IPS DF 4.7 (cell line): ENCODE data around the gene POGZ.
"Not testable (repeated sequence)": the region's sequence is repeated elsewhere in the genome, so short reads cannot be mapped to it uniquely, and the experiment has no call there.

ENCODE experiments used
- DNase-seq: peaks from one replicate; pipeline ENCODE4 v3.0.0-alpha.2; 2013; ENCODE audit warnings: low spot score; ENCODE audit errors: extremely low read depth

Gene POGZ

GRCh38 chr1:151476083-151476482, 16.8 kb upstream of the POGZ start:
- no peak for DNase-seq

DNA sequence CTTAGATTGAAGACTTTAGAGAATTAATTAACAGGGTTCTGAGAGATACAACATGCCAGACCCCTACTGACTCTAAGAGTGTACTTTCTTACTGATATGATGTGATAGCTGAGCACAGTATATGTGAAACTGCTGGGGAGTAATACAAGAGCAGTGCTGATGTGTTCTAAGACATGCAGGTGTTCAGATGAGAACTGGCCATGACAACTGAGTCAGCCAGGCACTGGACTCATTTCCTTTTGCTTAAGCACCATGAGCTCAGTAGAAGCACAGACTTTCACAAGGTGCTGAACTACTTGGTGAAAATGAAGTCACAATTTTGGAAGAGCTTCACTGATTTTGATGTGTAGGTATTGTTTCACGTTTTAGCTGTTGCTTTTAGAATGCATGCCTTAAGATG, 15.9 kb upstream of the POGZ start:
- DNase-seq, result no peak

DNA sequence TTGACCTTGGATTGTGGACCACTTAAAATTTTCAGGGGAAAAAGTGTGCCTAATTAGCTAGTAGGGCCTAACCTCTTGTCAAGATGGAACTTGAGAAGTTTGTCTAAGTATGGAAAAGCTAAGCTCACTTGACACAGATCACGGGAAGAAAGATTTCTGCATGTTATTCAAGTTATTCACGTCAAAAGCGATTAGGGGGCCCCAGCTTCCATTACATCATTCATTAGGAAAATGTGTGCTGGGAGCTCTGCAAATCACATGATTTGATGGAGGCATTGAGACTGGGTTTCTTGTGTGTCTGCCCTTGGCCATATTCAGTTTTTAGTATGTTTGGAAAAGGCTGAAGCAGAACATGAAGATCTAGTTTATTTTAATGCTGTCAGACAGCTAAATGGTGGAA, 15.5 kb upstream of the POGZ start:
- DNase-seq, result no peak

- no peak for DNase-seq
Observed at GRCh38 chr1:151472856-151473731, 13.8 kb upstream of the POGZ start.

DNA sequence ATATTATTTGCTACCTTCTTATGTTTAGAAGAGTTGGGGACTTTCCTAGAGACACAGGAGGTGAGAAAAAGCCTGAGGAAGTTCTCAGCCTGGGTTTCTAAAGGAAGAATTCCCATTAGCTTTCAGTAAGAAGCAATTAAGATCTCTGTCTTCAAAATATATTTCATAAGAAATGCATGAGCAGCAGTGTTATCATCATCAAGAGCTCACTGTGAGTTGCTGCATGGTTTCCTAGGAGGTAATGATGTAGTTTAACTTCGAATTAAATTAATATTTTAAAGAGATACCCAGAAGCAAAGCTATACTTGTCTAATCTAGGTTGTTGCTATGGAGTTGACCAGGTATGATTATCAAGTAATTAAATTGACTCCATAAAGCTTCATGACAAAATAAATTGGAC, 5.7 kb upstream of the POGZ start:
- DNase-seq, result no peak

- DNase-seq, result no peak
Observed at GRCh38 chr1:151461694-151462093, 2.4 kb upstream of the POGZ start.

- no peak for DNase-seq
Observed at GRCh38 chr1:151458802-151459330, 428 bp downstream of the POGZ start.

DNA sequence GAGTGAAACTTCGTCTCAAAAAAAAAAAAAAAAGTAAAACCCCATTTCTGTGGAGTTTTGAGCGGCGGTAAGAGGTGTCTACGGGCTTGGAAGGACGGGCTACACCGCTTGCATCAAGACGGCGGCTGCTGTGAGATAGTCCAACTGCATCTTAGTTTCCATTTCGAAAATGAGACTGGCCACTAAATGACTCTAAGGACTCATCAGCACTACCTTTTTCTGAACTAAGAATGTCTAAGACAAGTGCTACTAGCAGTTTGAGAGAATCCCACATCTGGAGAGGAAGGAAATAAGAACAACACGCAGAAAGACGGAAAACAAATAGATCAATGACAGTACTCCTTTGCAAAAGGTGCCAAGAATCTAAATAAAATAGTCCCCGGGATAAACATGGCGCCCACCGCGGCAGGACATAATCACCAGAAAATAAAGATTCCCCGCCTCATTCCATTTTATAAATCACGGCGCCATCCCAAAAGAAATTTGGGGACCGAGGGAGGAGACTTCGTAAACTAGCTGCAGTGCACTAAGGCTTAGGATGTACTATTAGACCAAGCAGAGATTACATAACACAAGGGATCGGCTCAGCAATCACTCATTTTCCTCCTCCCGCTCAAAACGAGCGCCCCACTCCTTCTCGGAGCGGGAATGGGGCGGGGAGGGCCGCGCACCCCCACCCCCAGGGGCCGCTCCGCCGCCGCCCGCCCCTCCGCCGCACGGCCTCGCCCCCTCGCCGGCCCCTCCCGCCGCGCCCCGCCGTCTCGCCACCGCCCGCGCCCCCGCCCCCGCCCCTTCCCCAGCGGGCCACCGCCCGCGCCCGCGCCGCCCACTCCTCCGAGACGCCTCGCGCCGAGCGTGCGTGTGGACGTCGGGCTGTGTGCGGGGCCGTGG, 1.1 kb downstream of the POGZ start:
- DNase-seq, result no peak

DNA sequence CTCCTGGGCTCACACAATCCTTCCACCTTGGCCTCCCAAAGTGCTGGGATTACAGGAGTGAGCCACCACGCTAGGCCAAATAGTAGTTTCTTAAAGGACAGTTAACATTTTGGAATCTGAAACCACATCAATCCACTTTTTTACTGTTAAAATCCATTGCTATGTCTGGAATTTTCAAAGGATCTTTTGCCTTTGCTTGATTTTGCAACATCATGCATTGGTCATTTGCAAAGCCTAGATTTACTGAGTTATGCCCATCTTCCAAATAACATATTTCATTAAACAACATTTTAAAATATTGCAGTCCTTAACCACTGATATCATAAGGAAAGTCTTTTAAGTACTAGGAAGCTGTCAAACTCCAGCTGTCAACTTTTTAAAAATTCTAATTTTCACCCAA, 3.3 kb downstream of the POGZ start:
- DNase-seq, result no peak

GRCh38 chr1:151455231-151455630, 4.1 kb downstream of the POGZ start:
- no peak for DNase-seq

GRCh38 chr1:151447696-151448095, 11.6 kb downstream of the POGZ start:
- DNase-seq, result no peak

- DNase-seq, result no peak
Observed at GRCh38 chr1:151444783-151445177, 14.5 kb downstream of the POGZ start.

GRCh38 chr1:151443846-151444782, 15.2 kb downstream of the POGZ start:
- DNase-seq, result no peak

DNA sequence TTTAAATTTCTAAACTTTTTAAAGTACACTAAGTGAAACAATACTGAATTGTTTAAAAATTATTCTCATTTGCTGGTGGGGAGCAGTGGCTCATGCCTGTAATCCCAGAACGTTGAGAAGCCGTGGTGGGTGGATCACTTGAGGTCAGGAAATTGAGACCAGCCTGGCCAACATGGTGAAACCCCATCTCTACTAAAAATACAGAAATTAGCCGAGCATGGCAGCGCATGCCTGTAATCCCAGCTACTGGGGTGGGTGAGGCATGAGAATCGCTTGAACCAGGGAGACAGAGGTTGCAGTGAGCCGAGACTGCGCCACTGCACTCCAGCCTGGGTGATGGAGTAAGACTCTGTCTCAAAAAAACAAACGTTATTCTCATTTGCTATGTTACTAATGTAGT, 21.9 kb downstream of the POGZ start:
- DNase-seq, result not testable (repeated sequence)

DNA sequence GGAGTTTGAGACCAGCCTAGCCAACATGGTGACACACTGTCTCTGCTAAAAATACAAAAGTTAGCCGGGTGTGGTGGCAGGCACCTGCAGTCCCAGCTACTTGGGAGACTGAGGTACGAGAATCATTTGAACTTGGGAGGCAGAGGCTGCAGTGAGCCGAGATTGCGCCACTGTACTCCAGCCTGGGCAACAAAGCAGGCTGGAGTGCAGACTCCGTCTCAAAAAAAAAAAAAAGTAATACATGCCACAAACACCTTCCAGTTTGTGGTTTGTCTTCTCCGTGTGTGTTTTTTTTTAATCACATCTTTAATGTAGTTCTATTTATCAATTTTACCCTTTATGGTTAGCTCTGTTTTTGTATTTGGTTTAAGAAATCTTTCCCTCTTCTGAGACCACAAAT, 22.3 kb downstream of the POGZ start:
- DNase-seq, result no peak

DNA sequence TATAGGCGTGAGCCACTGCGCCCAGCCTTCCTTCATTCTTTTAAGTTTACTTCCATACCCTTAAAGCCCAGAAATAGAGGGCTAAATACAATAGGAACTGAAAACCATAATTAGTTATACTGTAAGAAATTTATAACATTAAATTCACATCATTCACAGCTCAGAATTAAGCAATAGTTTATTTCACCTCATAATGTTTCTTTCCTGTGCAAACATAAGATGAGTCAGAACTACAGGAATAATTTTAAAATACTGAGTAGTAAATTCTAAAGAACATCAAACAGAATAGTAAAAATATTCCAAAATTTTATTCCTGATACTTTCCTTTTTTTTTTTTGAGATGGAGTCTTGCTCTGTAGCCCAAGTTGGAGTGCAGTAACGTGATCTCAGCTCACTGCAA, 24.1 kb downstream of the POGZ start:
- no peak for DNase-seq

DNA sequence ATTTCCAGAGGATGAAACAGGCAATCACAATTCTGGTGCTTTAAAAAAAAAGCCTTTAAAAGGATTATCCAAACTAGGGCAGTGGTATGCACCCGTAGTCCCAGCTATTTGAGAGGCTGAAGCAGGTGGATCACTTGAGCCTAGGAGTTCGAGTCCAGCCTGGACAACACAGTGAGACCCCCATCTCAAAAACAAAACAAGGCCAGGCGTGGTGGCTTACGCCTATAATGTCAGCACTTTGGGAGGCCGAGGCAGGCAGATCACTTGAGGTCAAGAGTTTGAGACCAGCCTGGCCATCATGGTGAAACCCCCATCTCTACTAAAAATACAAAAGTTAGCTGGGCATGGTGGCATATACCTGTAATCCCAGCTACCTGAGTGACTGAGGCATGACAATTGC, 25.5 kb downstream of the POGZ start:
- DNase-seq, result not testable (repeated sequence)

- DNase-seq, result no peak
Observed at GRCh38 chr1:151428068-151428467, 31.2 kb downstream of the POGZ start.

- no peak for DNase-seq
Observed at GRCh38 chr1:151425103-151425502, 34.2 kb downstream of the POGZ start.

DNA sequence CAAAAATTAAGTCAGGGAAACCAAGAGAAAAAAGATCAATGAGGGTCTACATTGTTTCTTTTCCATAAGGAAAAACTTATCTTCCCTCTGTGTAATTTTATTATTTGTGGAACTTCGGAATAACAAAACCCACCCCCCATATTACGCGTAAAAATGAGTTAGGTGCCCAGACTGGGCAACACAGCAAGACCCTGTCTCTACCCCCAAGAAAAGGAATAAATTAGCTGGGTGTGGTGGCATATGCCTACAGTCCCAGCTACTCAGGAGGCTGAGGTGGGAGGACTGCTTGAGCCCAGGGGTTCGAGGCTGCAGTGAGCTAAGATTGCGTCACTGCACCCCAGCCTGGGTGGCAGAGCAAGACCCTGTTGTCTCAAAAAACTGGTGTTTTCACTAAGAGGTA, 39.5 kb downstream of the POGZ start:
- no peak for DNase-seq

DNA sequence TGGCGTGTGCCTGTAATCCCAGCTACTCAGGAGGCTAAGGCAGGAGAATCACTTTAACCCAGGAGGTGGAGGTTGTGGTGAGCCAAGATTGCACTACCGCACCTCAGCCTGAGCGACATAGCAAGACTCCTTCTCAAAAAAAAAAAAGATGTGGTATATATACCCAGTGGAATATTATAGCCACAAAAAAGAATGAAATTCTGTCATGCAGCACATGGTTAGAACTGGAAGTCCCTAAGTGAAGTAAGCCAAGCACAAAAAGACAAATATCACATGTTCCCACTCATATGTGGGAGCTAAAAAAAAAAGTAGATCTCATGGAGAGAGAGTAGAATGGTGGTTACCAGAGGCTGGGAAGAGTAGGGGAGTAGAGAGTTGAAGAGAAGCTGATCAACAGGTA, 41.2 kb downstream of the POGZ start:
- no peak for DNase-seq
